Natural killer cell (primary cell): ENCODE measurements around the gene MACROH2A1. TPM values are rescaled to one million over a fixed set of nuclear protein-coding genes. Genes with fewer than 3 reads are reported as not detected.

Experiments
- ATAC-seq, 3 donors: fragments of 150-1000 bp in 2 of 3; fragments of 200-7000 bp in 1 of 3; cut with Tn5 transposase; 1 replicate in 1 of 3; 2 replicates in 2 of 3; pipeline ENCODE4 v1.10.0; 2021; ENCODE audit warnings: mild to moderate bottlenecking in 2 of 3, moderate library complexity in 2 of 3
- DNase-seq, 2 donors: peaks; one replicate each; pipeline versions ENCODE4 v3.0.0 to v3.0.0-alpha.2; 2013 to 2021; ENCODE audit warnings: mixed read lengths in 1 of 2
- H3K27ac ChIP-seq: one replicate; pipeline ENCODE4 v1.5.1; 2013; ENCODE audit warnings: mild to moderate bottlenecking, low read length
- H3K27me3 ChIP-seq: one replicate; pipeline ENCODE4 v1.6.1; 2013; ENCODE audit warnings: low read length; ENCODE audit not compliant: control insufficient read depth, insufficient read depth
- H3K36me3 ChIP-seq: one replicate; pipeline ENCODE4 v1.6.1; 2013; ENCODE audit warnings: low read length; ENCODE audit not compliant: control insufficient read depth, insufficient read depth
- H3K4me1 ChIP-seq: one replicate; pipeline ENCODE4 v1.6.1; 2013; ENCODE audit warnings: low read length; ENCODE audit not compliant: control insufficient read depth, insufficient read depth
- H3K4me3 ChIP-seq: one replicate; pipeline ENCODE4 v1.5.1; 2013; ENCODE audit warnings: low read length
- H3K9me3 ChIP-seq: one replicate; pipeline ENCODE4 v1.6.1; 2013; ENCODE audit warnings: low read length; ENCODE audit not compliant: control insufficient read depth, insufficient read depth
- H3K27ac Mint-ChIP-seq, 2 donors: one replicate each; pipeline ENCODE4 v1.8.0; 2022; ENCODE audit warnings: mild to moderate bottlenecking in 2 of 2, mixed read lengths in 2 of 2, moderate library complexity in 1 of 2
- H3K27me3 Mint-ChIP-seq, 2 donors: one replicate each; pipeline ENCODE4 v1.8.0; 2022; ENCODE audit warnings: low read depth in 2 of 2, mixed read lengths in 2 of 2
- H3K36me3 Mint-ChIP-seq: one replicate; pipeline ENCODE4 v1.8.0; 2022; ENCODE audit warnings: mixed read lengths
- H3K4me1 Mint-ChIP-seq, 2 donors: one replicate each; pipeline ENCODE4 v1.8.0; 2022; ENCODE audit warnings: mixed read lengths in 2 of 2
- H3K4me3 Mint-ChIP-seq: one replicate; pipeline ENCODE4 v1.8.0; 2022; ENCODE audit warnings: mild to moderate bottlenecking, moderate library complexity, mixed read lengths
- H3K9me3 Mint-ChIP-seq, 2 donors: one replicate each; pipeline ENCODE4 v1.8.0; 2022; ENCODE audit warnings: mixed read lengths in 2 of 2
- CTCF ChIP-seq: fragments of 200-600 bp; IDR thresholded peaks from one replicate; pipeline ENCODE4 v1.8.0; 2022; ENCODE audit warnings: antibody characterized with exemption
- WGBS: methylation state at CpG from one replicate; pipeline ENCODE4 v1.1.7; 2013; ENCODE audit warnings: missing lambda C conversion rate; ENCODE audit not compliant: insufficient coverage; 5-methylcytosine and 5-hydroxymethylcytosine counted together
- intact Hi-C: fragments of 100-400 bp; cut with micrococcal nuclease; formaldehyde crosslinking; loops from one replicate; pipeline ENCODE4 v1.14.2; 2022
- total RNA-seq, 4 donors: library from RNA; stranded (reverse); fragments of 120-200 nt in 1 of 4; gene quantifications; one replicate each; pipeline versions ENCODE4 v1.2.3 to v1.2.4, GENCODE V29; 2013 to 2022

MACROH2A1 gene
- total RNA-seq, 3 donors from 2014 or later (not counting 1 experiment from before 2014, with no cell fraction given) = 139 to 160 (median 139) TPM

- Mint-ChIP-seq H3K4me1 (no peaks in the 10 kb centered on the region), H3K36me3 (no peaks in the 10 kb centered on the region), H3K27ac (no peak overlapping the region), H3K27me3 (peaks cover 6 to 18% of the 10 kb centered on the region in 2 donors), H3K4me3 (no peak overlapping the region), H3K9me3 (no peaks in the 10 kb centered on the region)
- no peak overlapping the region for H3K4me3 ChIP-seq
- H3K4me1 ChIP-seq = peaks cover 25% of the 10 kb centered on the region
- H3K9me3 ChIP-seq = no peaks in the 10 kb centered on the region
- 70% methylated on average over 24 of the region's 24 CpGs for WGBS
- intact Hi-C loops = no loop called here
- TF ChIP-seq CTCF = no peak
- H3K36me3 ChIP-seq = no peaks in the 10 kb centered on the region
- H3K27ac ChIP-seq = no peak overlapping the region
- no peaks in the 10 kb centered on the region for H3K27me3 ChIP-seq
- no peak for DNase-seq
- no peak for ATAC-seq
These were observed 35.8 kb upstream of the MACROH2A1 start for GRCh38 chr5:135434591-135435466.

- H3K27me3 Mint-ChIP-seq = peaks cover 6 to 18% of the 10 kb centered on the region in 2 donors
- intact Hi-C loops = no loop called here
- Histone ChIP-seq H3K27ac (no peak overlapping the region), H3K9me3 (no peaks in the 10 kb centered on the region), H3K4me1 (peaks cover 25% of the 10 kb centered on the region), H3K4me3 (no peak overlapping the region), H3K36me3 (no peaks in the 10 kb centered on the region), H3K27me3 (no peaks in the 10 kb centered on the region)
- H3K4me1 Mint-ChIP-seq = no peaks in the 10 kb centered on the region
- WGBS = 77% methylated on average over 12 of the region's 12 CpGs
- no peaks in the 10 kb centered on the region for H3K36me3 Mint-ChIP-seq
- no peak overlapping the region for H3K27ac Mint-ChIP-seq
- TF ChIP-seq CTCF = no peak
- DNase-seq (no peak), ATAC-seq (no peak)
- no peak overlapping the region for H3K4me3 Mint-ChIP-seq
- H3K9me3 Mint-ChIP-seq = no peaks in the 10 kb centered on the region
These were observed 34.8 kb upstream of the MACROH2A1 start for GRCh38 chr5:135433681-135434426.

GRCh38 chr5:135432113-135432512 is 33.1 kb upstream of the MACROH2A1 start:
- Histone ChIP-seq H3K4me3 (no peak overlapping the region), H3K27ac (no peak overlapping the region), H3K4me1 (peaks cover 16% of the 10 kb centered on the region), H3K36me3 (no peaks in the 10 kb centered on the region), H3K27me3 (no peaks in the 10 kb centered on the region), H3K9me3 (no peaks in the 10 kb centered on the region)
- intact Hi-C loops = no loop called here
- DNase-seq = no peak
- no peak overlapping the region for H3K27ac Mint-ChIP-seq
- H3K4me3 Mint-ChIP-seq = no peak overlapping the region
- no peaks in the 10 kb centered on the region for H3K36me3 Mint-ChIP-seq
- no peaks in the 10 kb centered on the region for H3K4me1 Mint-ChIP-seq
- no peaks in the 10 kb centered on the region for H3K9me3 Mint-ChIP-seq
- no peak for TF ChIP-seq CTCF
- WGBS = 90% methylated on average over 3 of the region's 4 CpGs
- ATAC-seq = no peak
- H3K27me3 Mint-ChIP-seq = peaks cover 6 to 18% of the 10 kb centered on the region in 2 donors
